GM19438 (cell line): ENCODE results near the gene KANK4.
"Not testable (repeated sequence)": the region's sequence is repeated elsewhere in the genome, so short reads cannot be mapped to it uniquely, and the experiment has no call there.

Experiments used
- ATAC-seq: cut with Tn5 transposase; IDR thresholded peaks from one replicate; pipeline ENCODE4 v1.9.1; 2021; ENCODE audit warnings: low read depth; ENCODE audit not compliant: unreplicated experiment

The KANK4 gene

GRCh38 chr1:62276791-62277190 lies 42.4 kb downstream of the KANK4 start:
- ATAC-seq = no peak

- ATAC-seq = no peak
Observed at GRCh38 chr1:62274496-62275485, 44.4 kb downstream of the KANK4 start.

- no peak for ATAC-seq
Observed at GRCh38 chr1:62273953-62274352, 45.3 kb downstream of the KANK4 start.

GRCh38 chr1:62271948-62272728 lies 47.1 kb downstream of the KANK4 start:
- peak; percentile 94 for ATAC-seq

GRCh38 chr1:62271134-62271533 lies 48.1 kb downstream of the KANK4 start:
- ATAC-seq = no peak

- no peak for ATAC-seq
Observed at GRCh38 chr1:62269851-62270495, 49.3 kb downstream of the KANK4 start.

- ATAC-seq = no peak
Observed at GRCh38 chr1:62269439-62269838, 49.8 kb downstream of the KANK4 start.

GRCh38 chr1:62268315-62268714 lies 50.9 kb downstream of the KANK4 start:
- ATAC-seq = no peak

GRCh38 chr1:62265956-62266935 lies 53.0 kb downstream of the KANK4 start:
- ATAC-seq = no peak

GRCh38 chr1:62263814-62264353 lies 55.4 kb downstream of the KANK4 start:
- no peak for ATAC-seq

- ATAC-seq = no peak
Observed at GRCh38 chr1:62263006-62263813, 56.0 kb downstream of the KANK4 start.

GRCh38 chr1:62260688-62261087 lies 58.5 kb downstream of the KANK4 start:
- ATAC-seq = no peak

GRCh38 chr1:62259551-62259950 lies 59.7 kb downstream of the KANK4 start:
- no peak for ATAC-seq

GRCh38 chr1:62250126-62250726 lies 69.0 kb downstream of the KANK4 start:
- no peak for ATAC-seq

GRCh38 chr1:62247391-62248168 lies 71.7 kb downstream of the KANK4 start:
- no peak for ATAC-seq

- no peak for ATAC-seq
Observed at GRCh38 chr1:62245201-62245600, 74.0 kb downstream of the KANK4 start.

GRCh38 chr1:62244380-62244779 lies 74.9 kb downstream of the KANK4 start:
- not testable (repeated sequence) for ATAC-seq
